GM19372 (cell line): ENCODE data around the gene AGAP2.

ENCODE experiments used
- ATAC-seq: cut with Tn5 transposase; IDR thresholded peaks from one replicate; pipeline ENCODE4 v1.9.1; 2021; ENCODE audit warnings: mild to moderate bottlenecking, low read depth, moderate library complexity; ENCODE audit not compliant: unreplicated experiment

Gene AGAP2

DNA sequence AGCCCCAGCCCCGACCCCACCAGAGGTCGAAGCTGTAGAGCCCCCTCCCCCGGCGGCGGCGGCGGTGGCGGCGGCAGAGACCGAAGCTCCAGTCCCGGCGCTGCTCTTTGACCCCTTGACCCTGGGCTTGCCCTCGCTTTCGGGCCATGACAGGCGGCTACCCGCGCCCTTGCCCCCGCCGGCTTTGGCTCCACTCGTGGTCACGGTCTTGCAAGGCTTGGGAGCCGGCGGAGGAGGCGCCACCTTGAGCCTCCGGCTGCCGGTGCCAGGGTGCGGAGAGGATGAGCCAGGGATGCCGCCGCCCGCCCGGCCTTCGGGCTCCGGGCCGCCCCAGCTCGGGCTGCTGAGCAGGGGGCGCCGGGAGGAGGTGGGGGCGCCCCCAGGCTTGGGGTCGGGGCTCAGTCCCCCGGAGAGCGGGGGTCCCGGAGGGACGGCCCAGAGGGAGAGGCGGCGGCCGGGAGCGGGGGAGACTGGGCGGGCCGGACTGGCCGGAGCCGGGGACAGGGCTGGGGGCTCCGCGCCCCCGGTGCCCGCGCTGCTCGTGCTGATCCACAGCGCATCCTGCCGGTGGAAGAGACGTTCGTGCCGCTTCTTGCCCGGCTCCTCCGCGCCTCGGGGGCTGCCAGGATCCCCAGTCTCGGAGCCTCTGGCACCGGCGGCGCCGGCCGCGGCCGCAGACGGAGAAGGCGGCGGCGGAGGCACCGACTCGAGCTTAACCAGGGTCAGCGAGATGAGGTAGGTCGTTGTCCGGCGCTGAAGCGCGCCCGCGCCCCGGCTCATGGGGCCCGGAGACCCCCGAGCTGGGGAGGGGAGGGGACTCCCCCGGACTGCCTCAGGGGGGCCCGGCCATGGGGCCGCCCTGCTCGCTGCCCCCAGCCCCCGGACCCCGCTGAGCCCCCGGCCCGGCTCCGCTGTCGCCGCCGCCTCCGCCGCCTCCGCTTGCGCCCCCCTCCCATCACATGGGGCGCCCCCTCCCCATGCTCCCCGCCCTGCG, 778 bp downstream of the AGAP2 start:
- no peak for ATAC-seq

DNA sequence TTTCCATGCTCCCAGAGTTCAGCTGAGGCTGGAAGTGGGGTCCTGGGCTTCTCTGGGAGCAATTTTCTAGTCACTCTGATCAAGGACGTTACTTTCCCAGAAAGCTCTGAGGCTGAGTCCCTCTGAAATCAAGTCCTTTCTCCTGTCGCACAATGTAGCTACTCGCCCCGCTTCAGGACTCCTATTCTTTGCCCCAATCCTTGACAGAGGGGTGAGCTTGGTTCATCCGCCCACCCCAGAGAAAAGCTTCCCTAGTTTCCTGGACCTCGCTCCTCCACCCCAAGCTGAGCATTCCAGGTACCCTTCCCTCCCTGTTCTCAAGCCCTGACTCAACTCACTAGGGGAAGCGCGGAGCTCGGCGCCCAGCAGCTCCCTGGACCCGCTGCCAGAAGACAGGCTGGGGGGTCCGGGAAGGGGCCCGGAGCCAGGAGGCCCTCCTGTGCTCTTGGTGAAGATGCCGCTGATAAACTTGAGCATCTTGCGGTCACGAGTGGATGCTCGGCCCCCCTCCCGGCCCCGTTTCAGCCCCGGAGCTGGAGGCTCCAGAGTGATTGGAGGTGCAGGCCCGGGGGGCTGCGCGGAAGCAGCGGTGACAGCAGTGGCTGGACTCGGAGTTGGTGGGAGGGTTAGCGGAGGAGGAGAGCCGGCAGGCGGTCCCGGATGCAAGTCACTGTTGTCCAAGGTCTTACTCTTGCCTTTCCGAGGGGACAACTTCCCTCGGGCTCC, 1.6 kb downstream of the AGAP2 start:
- ATAC-seq = no peak

GRCh38 chr12:57735952-57736740, 2.4 kb downstream of the AGAP2 start:
- ATAC-seq = no peak

DNA sequence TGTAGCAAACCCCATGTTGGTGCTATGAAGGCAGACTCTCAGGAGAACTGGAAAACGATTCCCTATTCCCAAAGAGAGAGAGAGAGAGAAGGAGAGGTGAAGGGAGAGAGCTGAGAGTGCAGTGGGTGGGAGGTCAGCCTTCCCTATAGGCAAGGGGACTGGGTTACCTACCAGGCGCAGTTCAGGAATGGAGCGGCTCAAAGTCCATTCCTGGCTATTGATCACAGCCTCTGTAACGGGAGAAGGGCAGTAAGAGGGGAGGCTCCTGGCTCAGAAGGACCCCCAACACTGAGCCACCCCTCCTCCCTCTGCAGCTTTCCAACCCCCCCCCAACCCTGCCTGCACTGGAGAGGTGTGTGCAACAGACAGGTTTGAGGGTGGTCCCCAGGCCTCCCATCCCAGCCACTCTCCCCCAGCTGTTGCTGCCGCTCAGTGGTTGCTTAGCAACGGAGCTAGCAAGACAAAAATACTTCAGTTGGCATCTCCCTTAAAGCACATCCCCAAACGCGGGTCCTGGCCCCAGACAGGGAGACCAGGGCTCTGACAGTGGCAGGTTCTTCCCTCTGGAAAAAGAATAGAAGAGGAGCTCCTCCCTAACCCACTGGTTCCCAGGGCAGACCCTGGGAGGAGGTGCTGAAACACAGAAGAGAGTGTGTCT, 3.2 kb downstream of the AGAP2 start:
- ATAC-seq = no peak

DNA sequence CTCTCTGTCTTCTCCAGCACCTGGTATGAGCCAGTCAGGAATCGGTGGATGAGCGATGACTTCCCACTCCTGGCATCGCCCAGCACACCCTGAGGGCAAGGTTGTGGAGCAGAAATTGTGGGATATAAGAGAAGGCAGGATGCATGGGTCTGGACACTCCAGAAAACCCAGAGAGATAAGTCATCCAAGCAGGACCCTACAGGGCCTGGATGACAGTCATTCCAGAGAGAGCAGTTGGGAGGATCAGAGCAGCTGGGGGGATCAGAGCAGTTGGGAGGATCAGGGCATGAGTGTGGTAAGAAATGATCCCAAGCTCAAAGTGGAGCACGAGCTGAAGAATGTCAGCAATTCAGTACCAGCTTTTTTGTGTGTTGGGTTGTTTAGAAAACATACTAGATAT, 4.0 kb downstream of the AGAP2 start:
- ATAC-seq = no peak

DNA sequence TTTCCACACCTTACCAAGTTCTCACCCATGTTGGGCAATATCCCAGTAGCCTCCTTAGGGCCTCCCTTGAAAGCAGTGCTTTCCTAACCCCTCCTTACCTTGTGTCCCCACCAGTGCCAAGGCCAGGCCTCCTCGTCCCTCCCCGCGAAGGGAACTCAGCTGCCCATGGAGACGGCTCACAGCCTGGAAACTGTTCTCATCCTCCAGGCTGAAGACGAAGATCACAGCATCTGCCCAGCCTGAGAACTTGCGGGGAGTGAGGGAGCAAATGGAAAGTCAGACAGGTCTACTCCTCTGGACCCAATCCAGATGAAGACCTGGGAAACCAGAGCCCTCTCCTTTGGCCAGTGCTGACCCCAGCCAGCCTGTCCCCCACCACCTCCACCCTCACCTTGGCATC, 4.6 kb downstream of the AGAP2 start:
- no peak for ATAC-seq

DNA sequence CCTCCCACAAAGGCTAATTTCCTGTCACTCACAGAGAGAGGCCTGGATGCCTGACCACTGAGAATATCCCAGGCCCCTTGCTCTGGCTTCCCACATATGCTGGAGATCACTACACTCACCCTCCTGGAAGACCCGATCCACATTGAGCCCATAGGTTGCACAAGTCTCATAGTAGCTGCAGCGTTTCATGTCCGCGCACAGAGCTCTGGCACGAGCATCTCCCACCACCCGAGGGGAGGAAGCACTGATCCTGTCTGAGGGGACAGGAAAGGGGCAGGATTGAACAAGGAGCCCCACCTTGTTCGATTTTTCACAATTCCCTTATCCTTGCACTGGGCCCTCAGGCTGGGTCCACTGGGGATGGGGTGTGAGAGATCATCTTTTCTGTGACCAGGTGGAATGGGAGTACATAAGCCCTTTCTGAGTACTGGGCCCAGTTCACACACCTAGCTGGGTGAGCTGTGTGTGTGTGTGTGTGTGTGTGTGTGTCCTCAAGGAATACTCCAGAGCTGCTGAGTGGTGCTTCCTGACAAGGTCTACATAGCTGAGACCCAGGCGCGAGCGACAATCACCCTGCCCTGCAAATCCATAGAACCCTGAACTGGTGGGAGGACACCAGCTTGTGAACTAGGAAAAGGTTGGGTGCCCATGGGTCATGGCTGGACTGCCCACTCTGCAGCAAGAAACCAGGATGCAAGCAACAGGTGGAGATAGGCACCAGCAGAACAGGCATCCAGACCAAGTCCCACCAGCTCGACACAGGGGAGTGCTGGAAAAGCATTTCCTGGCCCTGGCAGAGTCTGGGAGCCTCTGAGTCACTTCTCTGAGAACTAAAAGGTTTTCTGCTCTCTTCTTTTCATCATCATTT, 5.6 kb downstream of the AGAP2 start:
- ATAC-seq = no peak

DNA sequence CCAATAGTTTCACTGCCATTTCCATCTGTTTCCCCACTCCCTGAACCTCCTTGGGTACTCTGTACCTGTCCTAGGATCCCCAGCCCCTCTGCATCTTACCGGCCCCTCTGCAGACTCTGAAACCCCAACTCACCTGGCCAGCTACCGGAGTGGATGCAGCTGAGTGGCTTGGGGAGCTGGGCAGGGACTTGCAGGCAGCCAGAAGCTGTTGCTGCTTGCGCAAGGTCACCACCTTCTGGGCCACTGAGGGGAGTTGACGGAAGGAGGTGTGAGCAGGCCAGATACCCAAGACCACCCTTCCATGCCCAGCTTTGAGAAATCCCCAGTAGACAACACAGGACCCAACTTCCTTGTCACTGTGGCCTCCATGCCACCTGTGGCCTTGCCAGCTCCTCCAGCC, 6.3 kb downstream of the AGAP2 start:
- ATAC-seq = no peak

- no peak for ATAC-seq
Measured at GRCh38 chr12:57731411-57732080, 7.0 kb downstream of the AGAP2 start.

DNA sequence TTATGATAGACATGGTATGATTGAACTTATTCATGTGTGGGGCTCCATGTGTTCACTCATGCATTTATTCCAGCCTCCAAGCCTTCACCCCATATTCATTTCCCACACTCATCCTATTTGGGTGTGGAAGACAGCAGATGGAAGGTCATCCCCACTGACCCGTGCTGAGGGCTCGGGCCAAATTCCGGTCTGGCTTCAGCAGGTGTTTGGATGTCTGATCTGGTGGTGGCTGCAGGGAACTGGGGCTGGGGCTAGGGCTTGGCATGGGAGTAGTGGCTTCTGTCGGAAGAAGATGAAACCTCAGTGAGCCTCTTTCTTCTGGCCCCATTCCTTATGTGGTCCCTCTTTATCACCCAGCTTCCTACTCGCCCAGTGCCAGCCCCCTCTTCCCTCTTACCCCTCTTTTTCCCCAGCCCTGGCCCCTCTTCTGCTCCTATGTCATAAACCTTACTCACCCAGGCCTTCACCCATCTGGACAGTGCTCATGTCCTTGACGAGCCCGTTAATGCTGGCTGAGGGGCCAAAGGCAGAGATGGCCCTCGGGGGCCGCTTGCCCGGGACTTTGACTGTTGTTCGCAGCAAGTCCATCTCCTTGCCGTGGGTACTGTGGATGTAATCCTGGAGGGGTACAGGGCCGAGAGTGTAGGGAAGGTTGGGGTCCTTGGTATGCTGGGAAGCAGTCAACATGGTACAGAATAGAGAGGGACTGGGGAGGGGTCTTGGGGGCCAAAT, 8.0 kb downstream of the AGAP2 start:
- ATAC-seq = no peak

DNA sequence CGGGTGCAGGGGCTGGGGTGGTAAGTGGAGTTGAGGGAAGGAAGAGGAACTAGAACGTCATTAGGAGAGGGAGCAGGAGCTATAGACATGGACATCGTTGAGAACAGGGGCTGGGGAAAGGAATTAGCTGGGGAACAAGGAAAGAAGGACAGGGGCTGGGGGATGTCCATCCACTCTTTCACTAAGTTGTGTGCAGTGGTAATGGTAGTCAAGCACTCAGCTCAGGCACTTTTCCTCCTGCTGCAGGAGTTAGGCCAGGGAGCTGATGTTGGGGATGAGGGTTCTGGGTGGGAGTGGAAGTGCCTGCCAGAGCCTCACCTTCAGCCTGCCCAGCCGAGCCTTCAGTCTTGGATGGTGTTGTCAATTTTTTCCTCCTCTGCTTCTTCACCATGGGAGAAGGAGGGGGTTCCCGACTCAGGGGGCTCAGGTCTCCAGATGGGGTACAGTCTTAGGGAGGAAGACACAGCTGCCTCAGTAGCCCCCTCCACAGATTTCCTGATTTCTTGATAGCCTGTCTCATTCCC, 9.2 kb downstream of the AGAP2 start:
- ATAC-seq = no peak

DNA sequence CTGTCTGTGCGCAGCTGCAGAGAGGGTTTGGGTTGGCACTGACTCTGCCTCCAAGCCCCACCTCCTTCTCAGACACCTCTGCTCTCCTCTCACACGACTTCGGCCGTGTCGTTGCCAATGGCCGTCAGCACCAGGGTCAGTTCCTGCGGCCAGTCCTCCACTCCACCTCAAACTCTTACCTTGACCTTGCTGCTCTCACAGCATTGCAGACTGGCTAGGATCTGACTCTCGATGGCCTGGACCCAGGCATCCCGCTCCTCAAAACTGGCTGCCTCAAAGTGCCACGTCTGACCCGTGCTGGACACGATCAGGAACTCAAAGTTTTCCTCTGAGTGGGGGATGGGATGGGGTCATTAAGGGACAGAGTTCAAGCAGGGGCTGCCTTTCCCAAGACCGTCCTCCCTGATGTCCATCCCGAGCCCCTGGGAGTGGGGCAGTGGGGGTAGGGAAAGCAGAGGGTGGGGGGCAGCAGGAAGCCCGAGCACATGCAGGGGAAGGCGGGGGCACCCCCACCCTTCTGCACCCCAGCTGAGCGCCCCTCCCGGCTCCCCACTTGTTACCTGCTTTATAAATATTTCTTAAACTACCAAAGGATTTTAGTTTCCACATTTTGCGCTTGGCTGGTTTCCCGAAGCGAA, 10.7 kb downstream of the AGAP2 start:
- ATAC-seq = no peak

GRCh38 chr12:57726884-57727757, 11.4 kb downstream of the AGAP2 start:
- ATAC-seq = no peak

- ATAC-seq = no peak
Measured at GRCh38 chr12:57726151-57726883, 12.2 kb downstream of the AGAP2 start.

DNA sequence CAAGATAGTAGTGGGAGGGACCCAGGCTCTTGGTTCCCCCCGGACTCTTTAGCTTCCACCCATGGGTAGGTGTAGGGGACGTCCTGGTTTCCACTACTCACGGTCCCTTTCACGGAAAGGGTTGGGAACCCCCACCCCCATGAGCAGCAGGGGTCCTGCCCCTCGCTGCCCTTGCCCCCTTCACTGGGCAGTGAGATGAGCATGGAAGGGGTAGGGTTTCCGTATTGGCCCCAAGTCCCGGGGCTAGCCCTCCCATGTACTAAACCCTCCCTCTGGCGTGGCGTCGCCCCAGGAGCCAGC, 12.7 kb downstream of the AGAP2 start:
- ATAC-seq = no peak
